ENCODE data around the gene C6orf15.

Gene C6orf15

GRCh38 chr6:31156641-31157040 is 44.3 kb upstream of the C6orf15 start:
- POLR2A ChIA-PET (ENCODE audit: low non-redundant PET), result no interaction called here
- 0 out of 2 replicates have a peak overlapping the region, but pooled peaks have one; percentile 25 for H3K27ac ChIP-seq
- TF ChIP-seq CTCF (conservative IDR thresholded peaks at IDR 0.05; ENCODE audit: low read depth), result no peak
- CTCF ChIA-PET, result interaction anchor here (0.6 to 1.0 kb wide), 2 partner anchors 18 to 34 kb away, joined by 3 to 4 read pairs; partner anchors contain the start of gene PSORS1C2
- DNase-seq (ENCODE audit: low spot score), result no peak

- TF ChIP-seq CTCF (conservative IDR thresholded peaks at IDR 0.05; ENCODE audit: low read depth), result no peak
- POLR2A ChIA-PET (ENCODE audit: low non-redundant PET), result no interaction called here
- CTCF ChIA-PET, result interaction anchor here (0.6 to 0.7 kb wide), 2 partner anchors 42 to 958 kb away, joined by 3 to 4 read pairs; no protein-coding TSS in a partner anchor
- no peak for DNase-seq (ENCODE audit: low spot score)
- H3K27ac ChIP-seq, result no peak overlapping the region
Measured at GRCh38 chr6:31154436-31154835, 42.1 kb upstream of the C6orf15 start.

- TF ChIP-seq CTCF (conservative IDR thresholded peaks at IDR 0.05; ENCODE audit: low read depth), result no peak
- POLR2A ChIA-PET (ENCODE audit: low non-redundant PET), result interaction anchor here (0.7 kb wide), 1 partner anchor 15 kb away, joined by 3 read pairs; no protein-coding TSS in a partner anchor
Measured at GRCh38 chr6:31152781-31153180, 40.4 kb upstream of the C6orf15 start.

GRCh38 chr6:31149827-31150447 is 37.6 kb upstream of the C6orf15 start:
- TF ChIP-seq CTCF (conservative IDR thresholded peaks at IDR 0.05; ENCODE audit: low read depth), result no peak
- ChIA-PET CTCF (interaction anchor here (1.1 kb wide), 1 partner anchor 216 kb away, joined by 3 read pairs; no protein-coding TSS in a partner anchor), POLR2A (ENCODE audit: low non-redundant PET) (no interaction called here)
- no peak for DNase-seq (ENCODE audit: low spot score)
- H3K27ac ChIP-seq, result peak overlapping the region; percentile 15; the same call in 1 of the 2 replicates

More at GRCh38 chr6:31152781-31153180, 40.4 kb upstream of the C6orf15 start:
- H3K27ac ChIP-seq, result peak overlapping the region; percentile 13
- DNase-seq (ENCODE audit: low spot score), result no peak
- CTCF ChIA-PET, result interaction anchor here (0.6 kb wide), 1 partner anchor 34 kb away, joined by 3 read pairs; no protein-coding TSS in a partner anchor

GRCh38 chr6:31145386-31145785 is 33.0 kb upstream of the C6orf15 start:
- no peak overlapping the region for H3K27ac ChIP-seq
- no peak for TF ChIP-seq CTCF (conservative IDR thresholded peaks at IDR 0.05; ENCODE audit: low read depth)
- POLR2A ChIA-PET (ENCODE audit: low non-redundant PET), result no interaction called here
- DNase-seq (ENCODE audit: low spot score), result no peak
- CTCF ChIA-PET, result interaction anchor here (0.6 kb wide), 2 partner anchors 49 to 144 kb away, joined by 3 to 5 read pairs; no protein-coding TSS in a partner anchor

GRCh38 chr6:31144970-31145340 is 32.6 kb upstream of the C6orf15 start:
- POLR2A ChIA-PET (ENCODE audit: low non-redundant PET), result no interaction called here
- no peak overlapping the region; the same call in 1 of the 2 replicates for H3K27ac ChIP-seq
- no peak for TF ChIP-seq CTCF (conservative IDR thresholded peaks at IDR 0.05; ENCODE audit: low read depth)
- CTCF ChIA-PET, result interaction anchor here (0.6 kb wide), 1 partner anchor 144 kb away, joined by 3 read pairs; no protein-coding TSS in a partner anchor
- DNase-seq (ENCODE audit: low spot score), result no peak

All from RWPE1 (cell line).